HAP-1 (cell line): ENCODE measurements around the gene CLEC10A.
"Not testable (repeated sequence)": the region's sequence is repeated elsewhere in the genome, so short reads cannot be mapped to it uniquely, and the experiment has no call there.

ENCODE experiments used
- DNase-seq, 2 experiments: peaks; one replicate each; pipeline ENCODE4 v3.0.0-alpha.2; 2016 to 2020; ENCODE audit warnings: low spot score in 2 of 2
- H3K27me3 ChIP-seq: fragments of 250-450 bp; sonication (Bioruptor Pico); 2 replicates; pipeline ENCODE4 v1.5.1; 2020; ENCODE audit warnings: low read depth, mild to moderate bottlenecking, moderate library complexity
- H3K36me3 ChIP-seq: fragments of 250-450 bp; sonication (Bioruptor Pico); replicated peaks from 2 replicates; pipeline ENCODE4 v1.5.1; 2020; ENCODE audit warnings: mild to moderate bottlenecking
- H3K4me1 ChIP-seq: fragments of 250-450 bp; sonication (Bioruptor Pico); 2 replicates; pipeline ENCODE4 v1.5.1; 2020; ENCODE audit warnings: mild to moderate bottlenecking
- H3K4me3 ChIP-seq: fragments of 250-450 bp; sonication (Bioruptor Pico); 2 replicates; pipeline ENCODE4 v1.5.1; 2020; ENCODE audit warnings: mild to moderate bottlenecking, moderate library complexity
- H3K9me3 ChIP-seq: fragments of 250-450 bp; sonication (Bioruptor Pico); 2 replicates; pipeline ENCODE4 v1.5.1; 2020; ENCODE audit warnings: mild to moderate bottlenecking, moderate library complexity
- in situ Hi-C: fragments of 300-500 bp; cut with MboI; formaldehyde crosslinking; loops from 3 replicates; pipeline ENCODE4 v1.14.3; 2020; ENCODE audit warnings: low sequenced_read_pairs, inconsistent platforms, mixed read lengths

The CLEC10A gene, protein sequence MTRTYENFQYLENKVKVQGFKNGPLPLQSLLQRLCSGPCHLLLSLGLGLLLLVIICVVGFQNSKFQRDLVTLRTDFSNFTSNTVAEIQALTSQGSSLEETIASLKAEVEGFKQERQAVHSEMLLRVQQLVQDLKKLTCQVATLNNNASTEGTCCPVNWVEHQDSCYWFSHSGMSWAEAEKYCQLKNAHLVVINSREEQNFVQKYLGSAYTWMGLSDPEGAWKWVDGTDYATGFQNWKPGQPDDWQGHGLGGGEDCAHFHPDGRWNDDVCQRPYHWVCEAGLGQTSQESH

DNA sequence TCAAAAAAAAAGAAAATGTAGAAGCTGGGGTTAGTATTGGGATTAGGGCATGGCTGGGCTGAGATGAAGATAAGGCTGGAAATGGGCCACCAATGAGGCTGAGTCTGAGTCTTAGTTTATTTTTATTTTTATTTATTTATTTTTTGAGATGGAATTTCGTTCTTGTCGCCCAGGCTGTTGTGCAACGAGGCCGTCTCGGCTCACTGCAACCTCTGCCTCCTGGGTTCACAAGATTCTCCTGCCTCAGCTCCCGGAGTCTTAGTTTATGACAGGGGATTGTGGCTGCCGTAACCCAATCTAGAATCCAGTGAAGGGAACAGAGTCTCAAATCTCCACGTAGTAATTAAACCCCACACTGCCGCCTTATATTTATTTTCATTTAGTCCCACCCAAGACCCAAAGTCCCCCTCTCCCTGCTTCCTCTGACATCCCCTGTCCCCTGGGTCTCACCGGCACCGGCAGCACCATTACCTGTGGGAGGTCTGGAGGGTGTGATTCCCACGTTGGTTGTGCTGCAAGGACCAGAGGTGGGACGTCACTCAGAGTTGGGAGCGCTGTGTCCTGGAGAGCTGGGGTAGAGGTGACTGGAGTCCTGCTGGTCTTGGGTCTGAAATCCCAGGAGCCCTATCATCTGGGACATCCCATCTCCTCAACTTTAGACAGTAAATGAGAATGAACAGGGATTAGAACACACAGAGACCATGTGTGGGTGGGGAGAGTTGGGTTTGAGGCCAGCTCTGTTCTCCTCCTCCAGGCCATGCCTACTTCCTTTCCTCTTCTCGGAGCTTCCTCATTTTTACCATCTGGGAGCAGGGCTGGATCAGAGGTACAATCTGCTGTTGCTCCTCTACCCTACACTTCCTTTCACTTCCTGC, at the start of gene CLEC10A:
Gene CLEC10A, minus strand, starts transcription at position 671 of the 875 bp plus-strand sequence. CDS start 1,439 bp downstream, outside the sequence.
- Histone ChIP-seq H3K27me3 (no peaks in the 10 kb centered on the region), H3K36me3 (no peaks in the 10 kb centered on the region), H3K4me3 (no peak within 1 kb of the TSS), H3K9me3 (no peaks in the 10 kb centered on the region), H3K4me1 (no peaks in the 10 kb centered on the region)
- DNase-seq, result no peak
- in situ Hi-C loops, result no loop called here

DNA sequence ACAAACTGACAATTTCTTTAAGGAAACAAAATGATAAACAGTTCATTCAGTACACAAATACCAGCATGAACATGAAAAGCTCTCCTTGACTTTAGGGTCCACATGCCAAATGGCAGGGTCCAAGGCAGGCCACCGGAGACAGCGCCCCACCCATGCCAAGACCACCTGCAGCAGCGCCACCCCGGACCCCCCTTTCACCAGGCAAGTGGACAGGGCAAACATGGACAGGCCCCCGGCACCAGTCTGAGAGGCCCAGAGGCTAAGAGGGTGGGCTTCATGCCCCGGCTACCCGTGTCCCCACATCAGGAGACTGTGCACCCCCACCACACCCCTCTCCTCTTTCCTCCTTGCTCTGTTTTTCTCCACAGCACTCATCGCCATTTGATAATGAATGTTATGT, 49.3 kb upstream of the CLEC10A start:
- no peaks in the 10 kb centered on the region for H3K4me1 ChIP-seq
- DNase-seq, result no peak
- no peak overlapping the region for H3K4me3 ChIP-seq
- in situ Hi-C loops, result loop anchor here (25.0 kb wide), 1 partner anchor 217 kb away; no protein-coding TSS in a partner anchor
- H3K36me3 ChIP-seq, result no peaks in the 10 kb centered on the region
- H3K27me3 ChIP-seq, result no peaks in the 10 kb centered on the region
- H3K9me3 ChIP-seq, result no peaks in the 10 kb centered on the region

DNA sequence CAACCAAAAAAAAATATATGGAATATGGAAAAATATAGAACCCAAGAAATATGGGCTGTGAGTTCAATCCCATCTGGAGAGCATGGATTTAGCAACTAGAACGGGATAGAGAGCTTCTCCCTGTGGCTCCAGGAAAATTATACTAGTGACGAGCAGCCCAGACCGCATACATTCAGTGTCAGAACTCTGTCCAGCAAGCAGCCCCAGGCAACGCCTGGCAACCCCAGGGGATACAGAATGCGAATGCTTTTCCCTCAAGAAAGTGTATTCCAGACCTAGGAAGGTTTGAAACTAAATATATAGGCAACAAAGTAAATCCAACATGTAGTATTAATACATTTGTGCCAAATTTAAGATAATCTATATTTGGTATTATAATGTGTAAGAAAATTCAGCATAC, 48.1 kb upstream of the CLEC10A start:
- DNase-seq, result no peak
- in situ Hi-C loops, result loop anchor here (25.0 kb wide), 1 partner anchor 216 kb away; no protein-coding TSS in a partner anchor
- no peak overlapping the region for H3K4me3 ChIP-seq

DNA sequence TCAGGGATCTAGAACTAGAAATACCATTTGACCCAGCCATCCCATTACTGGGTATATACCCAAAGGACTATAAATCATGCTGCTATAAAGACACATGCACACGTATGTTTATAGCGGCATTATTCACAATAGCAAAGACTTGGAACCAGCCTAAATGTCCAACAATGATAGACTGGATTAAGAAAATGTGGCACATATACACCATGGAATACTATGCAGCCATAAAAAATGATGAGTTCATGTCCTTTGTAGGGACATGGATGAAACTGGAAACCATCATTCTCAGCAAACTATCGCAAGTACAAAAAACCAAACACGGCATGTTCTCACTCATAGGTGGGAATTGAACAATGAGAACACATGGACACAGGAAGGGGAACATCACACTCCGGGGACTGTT, 47.5 kb upstream of the CLEC10A start:
- not testable (repeated sequence) for H3K27me3 ChIP-seq, H3K4me1 ChIP-seq, DNase-seq, H3K4me3 ChIP-seq, H3K36me3 ChIP-seq, H3K9me3 ChIP-seq
- in situ Hi-C loops, result loop anchor here (25.0 kb wide), 1 partner anchor 215 kb away; no protein-coding TSS in a partner anchor

More for the DNA sequence above, 48.1 kb upstream of the CLEC10A start:
- no peaks in the 10 kb centered on the region for H3K27me3 ChIP-seq
- no peaks in the 10 kb centered on the region for H3K9me3 ChIP-seq
- H3K4me1 ChIP-seq, result no peaks in the 10 kb centered on the region
- H3K36me3 ChIP-seq, result no peaks in the 10 kb centered on the region

DNA sequence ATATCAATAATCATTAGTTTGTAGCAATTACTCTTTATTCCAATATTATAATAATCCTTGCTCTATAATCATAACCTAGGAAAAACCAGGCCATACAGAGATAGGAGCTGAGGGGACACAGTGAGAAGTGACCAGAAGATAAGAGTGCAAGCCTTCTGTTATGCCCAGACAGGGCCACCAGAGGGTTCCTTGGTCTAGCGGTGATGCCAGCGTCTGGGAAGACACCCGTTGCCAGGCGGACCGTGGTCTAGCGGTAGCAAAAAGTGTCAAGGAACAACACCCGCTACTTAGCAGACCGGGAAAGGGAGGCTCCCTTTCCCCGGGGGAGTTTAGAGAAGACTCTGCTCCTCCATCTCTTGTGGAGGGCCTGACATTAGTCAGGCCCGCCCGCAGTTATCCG, 46.3 kb upstream of the CLEC10A start:
- in situ Hi-C loops, result loop anchor here (25.0 kb wide), 1 partner anchor 214 kb away; no protein-coding TSS in a partner anchor
- H3K27me3 ChIP-seq, result peaks cover 12% of the 10 kb centered on the region

GRCh38 chr17:7124923-7125322, 44.9 kb upstream of the CLEC10A start:
- peaks cover 20% of the 10 kb centered on the region for H3K27me3 ChIP-seq
- no peak overlapping the region for H3K4me3 ChIP-seq
- DNase-seq, result no peak
- no peaks in the 10 kb centered on the region for H3K9me3 ChIP-seq
- in situ Hi-C loops, result loop anchor here (25.0 kb wide), 1 partner anchor 213 kb away; no protein-coding TSS in a partner anchor
- no peaks in the 10 kb centered on the region for H3K36me3 ChIP-seq
- no peaks in the 10 kb centered on the region for H3K4me1 ChIP-seq

More for the DNA sequence above, 46.3 kb upstream of the CLEC10A start:
- not testable (repeated sequence) for H3K36me3 ChIP-seq, DNase-seq, H3K4me3 ChIP-seq, H3K9me3 ChIP-seq, H3K4me1 ChIP-seq

DNA sequence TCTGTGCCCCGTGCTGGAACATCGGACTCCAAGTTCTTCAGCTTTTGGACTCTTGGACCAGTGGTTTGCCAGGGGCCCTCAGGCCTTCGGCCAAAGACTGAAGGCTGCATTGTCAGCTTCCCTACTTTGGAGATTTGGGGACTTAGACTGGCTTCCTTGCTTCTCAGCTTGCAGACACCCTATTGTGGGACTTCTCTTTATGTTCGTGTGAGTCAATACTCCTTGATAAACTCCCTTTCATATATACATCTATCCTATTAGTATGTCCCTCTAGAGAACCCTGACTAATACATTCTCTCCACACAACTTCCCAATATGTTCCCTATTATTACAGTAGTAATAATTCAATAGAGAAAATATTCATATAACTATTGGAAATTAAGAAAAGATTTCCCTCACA, 43.8 kb upstream of the CLEC10A start:
- Histone ChIP-seq H3K4me3 (no peak overlapping the region), H3K27me3 (peaks cover 26% of the 10 kb centered on the region), H3K4me1 (no peaks in the 10 kb centered on the region), H3K9me3 (no peaks in the 10 kb centered on the region), H3K36me3 (no peaks in the 10 kb centered on the region)
- in situ Hi-C loops, result no loop called here
- DNase-seq, result no peak

DNA sequence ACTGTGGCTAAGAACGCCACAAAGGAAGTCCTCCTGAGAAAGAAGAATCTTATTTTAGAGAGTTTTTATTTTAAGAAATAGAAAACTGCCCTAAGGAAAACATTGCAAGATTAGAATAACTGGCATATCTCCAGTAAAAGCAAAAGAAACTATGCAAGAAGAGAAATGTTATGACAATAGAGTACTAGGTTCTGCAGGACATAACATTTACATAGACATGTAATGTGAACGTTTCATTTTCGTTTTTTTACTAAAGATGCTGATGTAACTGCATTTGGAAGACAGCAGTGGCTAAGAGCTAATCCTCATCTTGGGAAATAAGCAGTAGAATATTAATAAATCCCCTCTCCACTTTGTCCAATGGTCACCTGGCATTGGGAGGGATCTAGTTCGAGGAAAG, 42.3 kb upstream of the CLEC10A start:
- in situ Hi-C loops, result no loop called here
- Histone ChIP-seq H3K27me3 (peaks cover 26% of the 10 kb centered on the region), H3K4me3 (no peak overlapping the region)

DNA sequence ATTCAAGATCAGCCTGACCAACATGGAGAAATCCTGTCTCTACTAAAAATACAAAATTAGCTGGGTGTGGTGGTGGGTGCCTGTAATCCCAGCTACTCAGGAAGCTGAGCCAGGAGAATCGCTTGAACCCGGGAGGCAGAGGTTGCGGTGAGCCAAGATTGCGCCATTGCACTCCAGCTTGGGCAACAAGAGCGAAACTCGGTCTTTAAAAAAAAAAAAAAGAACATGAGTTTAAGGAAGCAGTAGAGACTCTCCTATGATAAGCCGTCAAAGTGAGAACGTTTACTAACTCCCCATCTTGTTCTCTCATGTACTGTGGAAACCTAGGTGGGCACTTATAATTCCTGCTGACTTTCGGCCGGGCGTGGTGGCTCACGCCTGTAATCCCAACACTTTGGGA, 40.6 kb upstream of the CLEC10A start:
- H3K27me3 ChIP-seq, result peaks cover 26% of the 10 kb centered on the region
- in situ Hi-C loops, result not testable (repeated sequence)

More for the DNA sequence above, 42.3 kb upstream of the CLEC10A start:
- Histone ChIP-seq H3K36me3 (no peaks in the 10 kb centered on the region), H3K4me1 (no peaks in the 10 kb centered on the region), H3K9me3 (no peaks in the 10 kb centered on the region)
- DNase-seq, result no peak

GRCh38 chr17:7120123-7120522, 40.1 kb upstream of the CLEC10A start:
- H3K4me1 ChIP-seq, result no peaks in the 10 kb centered on the region
- in situ Hi-C loops, result no loop called here

More for the DNA sequence above, 40.6 kb upstream of the CLEC10A start:
- not testable (repeated sequence) for H3K4me3 ChIP-seq, H3K36me3 ChIP-seq, DNase-seq, H3K4me1 ChIP-seq, H3K9me3 ChIP-seq

GRCh38 chr17:7119314-7119713, 39.3 kb upstream of the CLEC10A start:
- no peaks in the 10 kb centered on the region for H3K4me1 ChIP-seq
- no peaks in the 10 kb centered on the region for H3K36me3 ChIP-seq
- H3K4me3 ChIP-seq, result no peak overlapping the region
- in situ Hi-C loops, result no loop called here
- peaks cover 26% of the 10 kb centered on the region for H3K27me3 ChIP-seq
- DNase-seq, result no peak
- no peaks in the 10 kb centered on the region for H3K9me3 ChIP-seq

More at GRCh38 chr17:7120123-7120522, 40.1 kb upstream of the CLEC10A start:
- no peaks in the 10 kb centered on the region for H3K36me3 ChIP-seq
- peaks cover 26% of the 10 kb centered on the region for H3K27me3 ChIP-seq
- H3K9me3 ChIP-seq, result no peaks in the 10 kb centered on the region
- no peak for DNase-seq
- no peak overlapping the region for H3K4me3 ChIP-seq

DNA sequence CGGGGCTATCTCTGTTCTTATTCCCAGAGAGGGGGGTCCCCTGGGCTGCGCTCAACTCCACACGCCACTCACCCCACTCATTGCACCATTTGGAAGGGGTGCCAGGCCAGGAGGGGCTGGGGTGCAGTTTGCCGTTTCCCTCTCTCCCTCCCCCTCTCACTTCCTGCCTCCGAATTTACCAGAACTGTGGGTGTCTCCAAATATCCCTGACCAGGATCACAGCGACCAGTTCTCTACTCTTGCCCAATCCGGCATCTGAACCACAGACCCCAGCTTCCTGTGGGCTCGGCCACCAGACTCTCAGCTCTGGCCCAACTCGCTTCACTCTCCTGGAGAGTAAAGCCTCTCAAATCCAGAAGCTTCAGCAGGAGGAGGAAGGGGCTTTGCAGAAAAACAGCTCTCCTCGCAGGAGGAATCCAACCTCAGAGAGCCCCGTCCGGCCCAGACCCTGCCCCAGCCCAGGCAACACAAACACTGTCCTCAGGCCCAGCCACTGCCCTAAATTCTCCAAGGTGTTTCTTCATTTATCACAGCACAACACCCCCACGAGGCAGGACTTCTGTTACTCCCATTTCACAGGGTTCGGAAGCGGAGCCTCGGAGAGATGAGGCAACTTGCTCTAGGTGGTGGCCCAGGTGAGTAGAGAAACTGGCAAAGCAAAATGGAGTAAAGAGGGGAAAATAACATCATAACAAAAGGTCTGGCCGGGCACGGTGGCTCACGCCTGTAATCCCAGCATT, 35.0 kb upstream of the CLEC10A start:
- H3K27me3 ChIP-seq, result peaks cover 8% of the 10 kb centered on the region
- no peak overlapping the region for H3K4me3 ChIP-seq
- no peak for DNase-seq
- no peaks in the 10 kb centered on the region for H3K4me1 ChIP-seq
- H3K9me3 ChIP-seq, result no peaks in the 10 kb centered on the region
- in situ Hi-C loops, result no loop called here
- no peaks in the 10 kb centered on the region for H3K36me3 ChIP-seq

GRCh38 chr17:7114241-7114874, 34.3 kb upstream of the CLEC10A start, which contains the start of gene ASGR2:
TSS of gene ASGR2 (minus strand) at chr17:7114822. CDS start at chr17:7114240, 582 bp downstream.
- no peaks in the 10 kb centered on the region for H3K9me3 ChIP-seq
- DNase-seq, result no peak
- in situ Hi-C loops, result no loop called here
- peaks cover under 1% of the 10 kb centered on the region; the same call in 1 of the 2 replicates for H3K27me3 ChIP-seq
- H3K36me3 ChIP-seq, result no peaks in the 10 kb centered on the region
- H3K4me1 ChIP-seq, result no peaks in the 10 kb centered on the region
- H3K4me3 ChIP-seq, result no peak within 1 kb of the TSS
